HEK293 (cell line): Measurements from ENCODE around the gene MAML3.

Experiments used
- CTCF ChIA-PET: fragments of 350-600 bp; formaldehyde crosslinking; extraction: SDS; loops from one replicate; lab custom pipeline; 2021; ENCODE audit warnings: antibody characterized with exemption; lab: Yijun Ruan, JAX
- POLR2A ChIA-PET: fragments of 300-600 bp; formaldehyde crosslinking; extraction: SDS; loops from one replicate; lab custom pipeline; 2020; ENCODE audit warnings: antibody characterized with exemption, inconsistent platforms; lab: Yijun Ruan, JAX
- H3K27ac ChIP-seq: fragments of 200-500 bp; sonication (Bioruptor generic); 2 replicates; pipeline ENCODE4 v1.5.1; 2014; ENCODE audit warnings: low read depth, low read length, control low read depth, inconsistent platforms; ENCODE audit errors: extremely low read depth
- H3K36me3 ChIP-seq, 2 experiments: fragments of 200-500 bp in 1 of 2; sonication (Bioruptor generic) in 1 of 2; 1 replicate in 1 of 2; 2 replicates in 1 of 2; pipeline ENCODE4 v1.5.1; 2014 to 2017; ENCODE audit warnings: inconsistent platforms in 2 of 2, low read length in 2 of 2; ENCODE audit not compliant: control insufficient read depth in 2 of 2, insufficient read depth in 1 of 2
- H3K4me1 ChIP-seq: fragments of 200-500 bp; sonication (Bioruptor generic); 2 replicates; pipeline ENCODE4 v1.5.1; 2014; ENCODE audit warnings: mild to moderate bottlenecking, low read length, inconsistent platforms; ENCODE audit not compliant: control insufficient read depth, insufficient read depth
- H3K4me3 ChIP-seq: 2 replicates; pipeline ENCODE4 v1.5.1; 2011; ENCODE audit warnings: low read depth, mild to moderate bottlenecking, control low read depth, low read length, moderate library complexity
- H3K9me3 ChIP-seq: fragments of 200-500 bp; sonication (Bioruptor generic); 2 replicates; pipeline ENCODE4 v1.5.1; 2014; ENCODE audit warnings: low read depth, low read length, inconsistent platforms; ENCODE audit not compliant: control insufficient read depth, insufficient read depth
- BCL11B ChIP-seq: fragments of 450-650 bp; formaldehyde crosslinking; IDR thresholded peaks from 2 replicates; pipeline ENCODE4 v1.5.1; 2016; ENCODE audit warnings: low read depth, missing biosample characterization, missing genetic modification characterization
- EGR2 ChIP-seq: fragments of 450-650 bp; formaldehyde crosslinking; IDR thresholded peaks from 2 replicates; pipeline ENCODE4 v1.5.1; 2016; ENCODE audit warnings: low read depth, missing biosample characterization, missing genetic modification characterization
- GLI4 ChIP-seq: fragments of 450-650 bp; formaldehyde crosslinking; IDR thresholded peaks from 2 replicates; pipeline ENCODE4 v1.5.1; 2016; ENCODE audit warnings: missing biosample characterization, missing genetic modification characterization
- GLIS2 ChIP-seq: fragments of 450-650 bp; formaldehyde crosslinking; IDR thresholded peaks from 2 replicates; pipeline ENCODE4 v1.5.1; 2016; ENCODE audit warnings: missing biosample characterization, missing genetic modification characterization
- HOXD13 ChIP-seq: sonication (generic); formaldehyde crosslinking; IDR thresholded peaks from 2 replicates; pipeline ENCODE4 v1.8.0; 2022; ENCODE audit warnings: missing genetic modification reagents, borderline replicate concordance
- KLF16 ChIP-seq: fragments of 450-650 bp; formaldehyde crosslinking; IDR thresholded peaks from 2 replicates; pipeline ENCODE4 v1.5.1; 2017; ENCODE audit warnings: missing biosample characterization, missing genetic modification characterization
- SETDB1 ChIP-seq: IDR thresholded peaks from one replicate; pipeline ENCODE4 v1.6.1; 2017; ENCODE audit warnings: mild to moderate bottlenecking, low read length, moderate library complexity, mixed read lengths; ENCODE audit not compliant: insufficient read length
- SP7 ChIP-seq: fragments of 450-650 bp; formaldehyde crosslinking; IDR thresholded peaks from 2 replicates; pipeline ENCODE4 v1.5.1; 2016; ENCODE audit warnings: missing biosample characterization, missing genetic modification characterization
- WT1 ChIP-seq: fragments of 450-650 bp; formaldehyde crosslinking; IDR thresholded peaks from 2 replicates; pipeline ENCODE4 v1.5.1; 2016; ENCODE audit warnings: missing biosample characterization, missing genetic modification characterization
- ZBTB8A ChIP-seq: fragments of 450-650 bp; formaldehyde crosslinking; IDR thresholded peaks from 2 replicates; pipeline ENCODE4 v1.5.1; 2016; ENCODE audit warnings: missing biosample characterization, missing genetic modification characterization
- ZFHX2 ChIP-seq: fragments of 450-650 bp; formaldehyde crosslinking; conservative IDR thresholded peaks from 2 replicates; pipeline ENCODE4 v1.5.1; 2016; ENCODE audit warnings: missing biosample characterization, missing genetic modification characterization
- ZNF157 ChIP-seq: fragments of 450-650 bp; formaldehyde crosslinking; IDR thresholded peaks from 2 replicates; pipeline ENCODE4 v1.5.1; 2016; ENCODE audit warnings: missing biosample characterization, missing genetic modification characterization
- ZNF174 ChIP-seq: fragments of 450-650 bp; formaldehyde crosslinking; IDR thresholded peaks from 2 replicates; pipeline ENCODE4 v1.5.0; 2017; ENCODE audit warnings: missing biosample characterization, mild to moderate bottlenecking, missing genetic modification characterization
- ZNF2 ChIP-seq: fragments of 450-650 bp; formaldehyde crosslinking; IDR thresholded peaks from 2 replicates; pipeline ENCODE4 v1.5.1; 2016; ENCODE audit warnings: missing biosample characterization, missing genetic modification characterization
- ZNF239 ChIP-seq: fragments of 450-650 bp; formaldehyde crosslinking; IDR thresholded peaks from 2 replicates; pipeline ENCODE4 v1.5.1; 2016; ENCODE audit warnings: missing biosample characterization, missing genetic modification characterization
- ZNF311 ChIP-seq: fragments of 450-650 bp; formaldehyde crosslinking; IDR thresholded peaks from 2 replicates; pipeline ENCODE4 v1.5.1; 2017; ENCODE audit warnings: missing biosample characterization, missing genetic modification characterization, borderline replicate concordance
- ZNF354C ChIP-seq: fragments of 450-650 bp; formaldehyde crosslinking; IDR thresholded peaks from 2 replicates; pipeline ENCODE4 v1.5.1; 2016; ENCODE audit warnings: missing biosample characterization, missing genetic modification characterization, low read depth, borderline replicate concordance
- ZNF362 ChIP-seq: fragments of 450-650 bp; formaldehyde crosslinking; IDR thresholded peaks from 2 replicates; pipeline ENCODE4 v1.5.1; 2016; ENCODE audit warnings: missing biosample characterization, missing genetic modification characterization
- ZNF366 ChIP-seq: fragments of 450-650 bp; formaldehyde crosslinking; conservative IDR thresholded peaks from 2 replicates; pipeline ENCODE4 v1.5.1; 2016; ENCODE audit warnings: missing biosample characterization, missing genetic modification characterization
- ZNF37A ChIP-seq: fragments of 450-650 bp; IDR thresholded peaks from 2 replicates; pipeline ENCODE4 v1.5.1; 2018; ENCODE audit warnings: missing biosample characterization, missing genetic modification characterization
- ZNF398 ChIP-seq: fragments of 450-650 bp; formaldehyde crosslinking; IDR thresholded peaks from 2 replicates; pipeline ENCODE4 v1.5.1; 2017; ENCODE audit warnings: missing biosample characterization, missing genetic modification characterization
- ZNF501 ChIP-seq: fragments of 450-650 bp; formaldehyde crosslinking; IDR thresholded peaks from 2 replicates; pipeline ENCODE4 v1.5.1; 2016; ENCODE audit warnings: missing biosample characterization, missing genetic modification characterization
- ZNF549 ChIP-seq: fragments of 450-650 bp; IDR thresholded peaks from 2 replicates; pipeline ENCODE4 v1.5.1; 2018; ENCODE audit warnings: missing biosample characterization, missing genetic modification characterization, mild to moderate bottlenecking, inconsistent platforms, moderate library complexity
- ZNF621 ChIP-seq: fragments of 450-650 bp; formaldehyde crosslinking; IDR thresholded peaks from 2 replicates; pipeline ENCODE4 v1.5.1; 2017; ENCODE audit warnings: missing biosample characterization, missing genetic modification characterization
- ZNF629 ChIP-seq: fragments of 450-650 bp; formaldehyde crosslinking; IDR thresholded peaks from 2 replicates; pipeline ENCODE4 v1.5.1; 2017; ENCODE audit warnings: missing biosample characterization, missing genetic modification characterization
- ZNF654 ChIP-seq: fragments of 450-650 bp; formaldehyde crosslinking; IDR thresholded peaks from 2 replicates; pipeline ENCODE4 v1.5.1; 2016; ENCODE audit warnings: low read depth, missing biosample characterization, missing genetic modification characterization
- ZNF670 ChIP-seq: fragments of 450-650 bp; formaldehyde crosslinking; IDR thresholded peaks from 2 replicates; pipeline ENCODE4 v1.5.1; 2016; ENCODE audit warnings: missing biosample characterization, missing genetic modification characterization, low read depth
- ZNF707 ChIP-seq: fragments of 450-650 bp; formaldehyde crosslinking; IDR thresholded peaks from 2 replicates; pipeline ENCODE4 v1.5.1; 2016; ENCODE audit warnings: missing biosample characterization, missing genetic modification characterization
- ZNF747 ChIP-seq: fragments of 450-650 bp; formaldehyde crosslinking; IDR thresholded peaks from 2 replicates; pipeline ENCODE4 v1.5.1; 2016; ENCODE audit warnings: missing biosample characterization, missing genetic modification characterization
- ZNF777 ChIP-seq: fragments of 450-650 bp; formaldehyde crosslinking; IDR thresholded peaks from 2 replicates; pipeline ENCODE4 v1.5.1; 2017; ENCODE audit warnings: missing biosample characterization, missing genetic modification characterization, borderline replicate concordance
- ZNF792 ChIP-seq: fragments of 450-650 bp; formaldehyde crosslinking; IDR thresholded peaks from 2 replicates; pipeline ENCODE4 v1.5.1; 2016; ENCODE audit warnings: missing biosample characterization, missing genetic modification characterization

The MAML3 gene

GRCh38 chr4:139783741-139784484 is 370.1 kb downstream of the MAML3 start:
- H3K4me1 ChIP-seq = no peaks in the 10 kb centered on the region
- H3K4me3 ChIP-seq = no peak overlapping the region
- ChIA-PET POLR2A (no interaction called here), CTCF (no interaction called here)
- TF ChIP-seq ZNF501 (tag by site-specific recombination) (no peak), SETDB1 (no peak), ZNF354C (tag by site-specific recombination) (no peak), ZNF157 (tag by site-specific recombination) (no peak), ZNF707 (tag by site-specific recombination) (no peak), ZNF670 (tag by site-specific recombination) (no peak), ZNF366 (tag by site-specific recombination) (no peak), BCL11B (tag by site-specific recombination) (no peak), ZNF2 (tag by site-specific recombination) (no peak), GLI4 (tag by site-specific recombination) (no peak), ZNF621 (tag by site-specific recombination) (no peak), HOXD13 (CRISPR knock-in tag) (no peak), ZNF549 (no peak)
- no peaks in the 10 kb centered on the region for H3K36me3 ChIP-seq
- no peak overlapping the region for H3K27ac ChIP-seq
- H3K9me3 ChIP-seq = no peaks in the 10 kb centered on the region

- TF ChIP-seq ZNF362 (tag by site-specific recombination) (no peak), SP7 (tag by site-specific recombination) (no peak), ZNF311 (tag by site-specific recombination) (no peak), ZBTB8A (no peak), ZNF777 (tag by site-specific recombination) (no peak), ZFHX2 (no peak)
- Histone ChIP-seq H3K36me3 (no peaks in the 10 kb centered on the region), H3K4me3 (no peak overlapping the region), H3K9me3 (no peaks in the 10 kb centered on the region), H3K4me1 (no peaks in the 10 kb centered on the region), H3K27ac (no peak overlapping the region)
- CTCF ChIA-PET = no interaction called here
- POLR2A ChIA-PET = no interaction called here
Observed at GRCh38 chr4:139782926-139783522, 371.0 kb downstream of the MAML3 start.

GRCh38 chr4:139781066-139781465 is 372.9 kb downstream of the MAML3 start:
- CTCF ChIA-PET = no interaction called here
- no peaks in the 10 kb centered on the region for H3K9me3 ChIP-seq
- no peak for TF ChIP-seq KLF16 (tag by site-specific recombination)
- no peak for TF ChIP-seq ZNF747 (tag by site-specific recombination)
- no peak for TF ChIP-seq EGR2 (tag by site-specific recombination)
- no peak for TF ChIP-seq ZNF239 (tag by site-specific recombination)
- TF ChIP-seq ZNF37A (tag by site-specific recombination) = no peak
- TF ChIP-seq ZNF792 (tag by site-specific recombination) = no peak
- no peak for TF ChIP-seq ZNF654
- no peak for TF ChIP-seq ZNF398 (tag by site-specific recombination)
- TF ChIP-seq GLIS2 (tag by site-specific recombination) = no peak
- TF ChIP-seq WT1 (tag by site-specific recombination) = no peak
- no peak for TF ChIP-seq ZNF174 (tag by site-specific recombination)
- TF ChIP-seq ZNF629 (tag by site-specific recombination) = no peak
- TF ChIP-seq, all 188 proteins: peak for 0
- no peaks in the 10 kb centered on the region for H3K36me3 ChIP-seq
- H3K4me1 ChIP-seq = no peaks in the 10 kb centered on the region; the same call in 1 of the 2 replicates
- H3K4me3 ChIP-seq = no peak overlapping the region
- H3K27ac ChIP-seq = no peak overlapping the region
- POLR2A ChIA-PET = no interaction called here
